ENCODE results near the gene GEMIN5.

Gene GEMIN5

DNA sequence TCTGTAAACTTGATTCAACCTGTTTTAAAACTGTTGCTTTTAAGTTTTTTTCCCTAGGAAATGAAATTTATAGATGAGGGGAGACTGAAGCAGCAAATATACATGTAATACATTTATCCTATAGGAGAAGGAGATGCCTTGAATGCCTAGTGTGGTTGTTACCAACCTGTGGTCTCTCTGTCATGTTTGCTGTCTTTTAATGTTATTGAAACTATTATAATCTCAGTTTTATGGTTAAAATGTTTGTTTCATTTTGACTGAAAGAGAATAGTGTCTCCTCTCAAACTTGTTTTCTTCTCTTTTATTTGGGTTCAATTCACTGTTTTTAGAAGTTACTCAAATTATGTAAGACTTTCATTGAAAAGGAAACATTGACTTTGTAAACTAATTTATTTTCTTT is 18.7 kb upstream of the GEMIN5 start:
- TF ChIP-seq, protein P1, sequence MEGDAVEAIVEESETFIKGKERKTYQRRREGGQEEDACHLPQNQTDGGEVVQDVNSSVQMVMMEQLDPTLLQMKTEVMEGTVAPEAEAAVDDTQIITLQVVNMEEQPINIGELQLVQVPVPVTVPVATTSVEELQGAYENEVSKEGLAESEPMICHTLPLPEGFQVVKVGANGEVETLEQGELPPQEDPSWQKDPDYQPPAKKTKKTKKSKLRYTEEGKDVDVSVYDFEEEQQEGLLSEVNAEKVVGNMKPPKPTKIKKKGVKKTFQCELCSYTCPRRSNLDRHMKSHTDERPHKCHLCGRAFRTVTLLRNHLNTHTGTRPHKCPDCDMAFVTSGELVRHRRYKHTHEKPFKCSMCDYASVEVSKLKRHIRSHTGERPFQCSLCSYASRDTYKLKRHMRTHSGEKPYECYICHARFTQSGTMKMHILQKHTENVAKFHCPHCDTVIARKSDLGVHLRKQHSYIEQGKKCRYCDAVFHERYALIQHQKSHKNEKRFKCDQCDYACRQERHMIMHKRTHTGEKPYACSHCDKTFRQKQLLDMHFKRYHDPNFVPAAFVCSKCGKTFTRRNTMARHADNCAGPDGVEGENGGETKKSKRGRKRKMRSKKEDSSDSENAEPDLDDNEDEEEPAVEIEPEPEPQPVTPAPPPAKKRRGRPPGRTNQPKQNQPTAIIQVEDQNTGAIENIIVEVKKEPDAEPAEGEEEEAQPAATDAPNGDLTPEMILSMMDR (IDR thresholded peaks at IDR 0.05; ENCODE audit: insufficient read depth, low read depth, low read length, missing control alignments), result no peak
- no peak overlapping the region for H3K4me3 ChIP-seq (ENCODE audit: low read length)
- DNase-seq (ENCODE audit: low read depth), result no peak

DNA sequence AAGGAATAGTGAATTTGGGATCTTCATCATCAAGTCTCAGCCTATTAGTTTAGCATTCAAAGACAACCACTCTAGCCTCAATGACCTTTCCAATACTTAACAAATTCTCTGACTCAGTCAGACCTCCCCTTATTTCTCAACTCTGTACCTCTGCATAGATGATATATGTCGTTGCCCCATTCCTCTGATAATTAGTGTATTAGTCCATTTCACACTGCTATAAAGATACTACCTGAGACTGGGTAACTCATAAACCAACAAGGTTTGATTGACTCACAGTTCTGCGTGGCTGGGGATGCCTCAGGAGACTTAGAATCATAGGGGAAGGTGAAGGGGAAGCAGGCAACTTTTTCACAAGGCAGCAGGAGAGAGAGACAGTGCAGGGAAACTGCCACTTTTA is 11.8 kb upstream of the GEMIN5 start:
- TF ChIP-seq, protein P1 (IDR thresholded peaks at IDR 0.05; ENCODE audit: insufficient read depth, low read depth, low read length, missing control alignments), result no peak
- DNase-seq (ENCODE audit: low read depth), result peak; percentile 45
- no peak overlapping the region for H3K4me3 ChIP-seq (ENCODE audit: low read length)

- no peak for DNase-seq (ENCODE audit: low read depth)
- H3K4me3 ChIP-seq (ENCODE audit: low read length), result no peak overlapping the region
- TF ChIP-seq, protein P1 (IDR thresholded peaks at IDR 0.05; ENCODE audit: insufficient read depth, low read depth, low read length, missing control alignments), result no peak
Measured at GRCh38 chr5:154948313-154948712, 10.3 kb upstream of the GEMIN5 start.

DNA sequence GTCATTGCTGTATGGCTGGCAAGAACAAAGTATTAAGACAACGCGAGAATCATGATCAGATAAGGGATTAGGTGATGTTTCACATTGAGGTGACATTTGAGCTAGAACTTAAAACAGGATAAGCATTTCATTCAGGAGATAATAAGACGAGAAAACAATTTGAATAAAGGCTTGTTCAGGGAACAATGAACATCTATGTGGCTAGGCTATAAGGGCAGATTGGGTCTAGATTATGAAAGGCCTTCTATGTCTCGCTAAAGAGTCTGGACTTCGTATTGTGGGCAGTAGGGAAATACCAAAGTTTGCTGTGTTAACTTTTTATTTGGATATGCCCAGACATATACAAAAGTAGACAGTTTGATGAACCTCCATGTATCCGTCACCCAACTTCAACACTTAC is 9.8 kb upstream of the GEMIN5 start:
- TF ChIP-seq, protein P1 (IDR thresholded peaks at IDR 0.05; ENCODE audit: insufficient read depth, low read depth, low read length, missing control alignments), result no peak
- H3K4me3 ChIP-seq (ENCODE audit: low read length), result no peak overlapping the region
- DNase-seq (ENCODE audit: low read depth), result no peak

DNA sequence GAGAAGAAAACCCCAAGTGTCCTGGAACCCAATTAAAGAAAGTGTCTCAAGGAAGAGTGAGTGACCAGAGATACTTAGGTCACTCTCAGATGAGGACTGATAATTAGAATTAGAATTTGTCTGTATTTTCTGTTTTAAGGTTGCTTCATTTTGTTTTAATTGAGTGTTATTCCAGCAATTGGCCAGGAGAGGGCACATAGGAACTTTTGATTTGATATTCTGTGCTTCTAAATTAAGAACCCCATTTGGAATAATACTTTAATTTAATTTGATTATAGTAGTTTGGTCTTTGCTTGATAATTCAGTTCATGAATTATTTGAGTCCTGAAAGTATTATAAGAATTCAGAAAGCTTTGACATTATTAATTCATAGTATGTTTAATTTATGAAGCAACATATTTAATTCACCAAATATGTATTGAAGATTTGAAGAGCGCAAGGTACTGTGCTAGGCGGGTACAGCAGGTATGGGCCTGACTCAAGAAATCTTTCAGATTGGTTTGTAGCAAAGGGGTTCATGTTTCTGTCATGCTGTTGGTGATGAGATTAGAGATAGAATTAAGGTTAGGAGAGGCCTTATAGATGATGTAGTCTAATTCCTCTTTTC is 7.8 kb upstream of the GEMIN5 start:
- peak; percentile 37 for DNase-seq (ENCODE audit: low read depth)
- no peak overlapping the region for H3K4me3 ChIP-seq (ENCODE audit: low read length)
- TF ChIP-seq, protein P1 (IDR thresholded peaks at IDR 0.05; ENCODE audit: insufficient read depth, low read depth, low read length, missing control alignments), result peak; percentile 50

GRCh38 chr5:154944716-154945115 is 6.7 kb upstream of the GEMIN5 start:
- no peak for DNase-seq (ENCODE audit: low read depth)
- TF ChIP-seq, protein P1 (IDR thresholded peaks at IDR 0.05; ENCODE audit: insufficient read depth, low read depth, low read length, missing control alignments), result no peak
- H3K4me3 ChIP-seq (ENCODE audit: low read length), result no peak overlapping the region

- TF ChIP-seq, protein P1 (IDR thresholded peaks at IDR 0.05; ENCODE audit: insufficient read depth, low read depth, low read length, missing control alignments), result no peak
- no peak for DNase-seq (ENCODE audit: low read depth)
- H3K4me3 ChIP-seq (ENCODE audit: low read length), result no peak overlapping the region
Measured at GRCh38 chr5:154943527-154943926, 5.5 kb upstream of the GEMIN5 start.
